Hair follicle dermal papilla cell (primary cell): ENCODE data around the gene CHRNA1. TPM values are rescaled to one million over a fixed set of nuclear protein-coding genes. Genes with fewer than 3 reads are reported as not detected.

Source experiments
- total RNA-seq: library from RNA; depleted of rRNA; stranded (reverse); fragments of >200 nt; gene quantifications from 2 replicates; pipeline ENCODE4 v1.2.3, GENCODE V29; 2012

Gene CHRNA1
- total RNA-seq = 0.16 TPM in 1 of 2 replicates, not detected in the other

DNA sequence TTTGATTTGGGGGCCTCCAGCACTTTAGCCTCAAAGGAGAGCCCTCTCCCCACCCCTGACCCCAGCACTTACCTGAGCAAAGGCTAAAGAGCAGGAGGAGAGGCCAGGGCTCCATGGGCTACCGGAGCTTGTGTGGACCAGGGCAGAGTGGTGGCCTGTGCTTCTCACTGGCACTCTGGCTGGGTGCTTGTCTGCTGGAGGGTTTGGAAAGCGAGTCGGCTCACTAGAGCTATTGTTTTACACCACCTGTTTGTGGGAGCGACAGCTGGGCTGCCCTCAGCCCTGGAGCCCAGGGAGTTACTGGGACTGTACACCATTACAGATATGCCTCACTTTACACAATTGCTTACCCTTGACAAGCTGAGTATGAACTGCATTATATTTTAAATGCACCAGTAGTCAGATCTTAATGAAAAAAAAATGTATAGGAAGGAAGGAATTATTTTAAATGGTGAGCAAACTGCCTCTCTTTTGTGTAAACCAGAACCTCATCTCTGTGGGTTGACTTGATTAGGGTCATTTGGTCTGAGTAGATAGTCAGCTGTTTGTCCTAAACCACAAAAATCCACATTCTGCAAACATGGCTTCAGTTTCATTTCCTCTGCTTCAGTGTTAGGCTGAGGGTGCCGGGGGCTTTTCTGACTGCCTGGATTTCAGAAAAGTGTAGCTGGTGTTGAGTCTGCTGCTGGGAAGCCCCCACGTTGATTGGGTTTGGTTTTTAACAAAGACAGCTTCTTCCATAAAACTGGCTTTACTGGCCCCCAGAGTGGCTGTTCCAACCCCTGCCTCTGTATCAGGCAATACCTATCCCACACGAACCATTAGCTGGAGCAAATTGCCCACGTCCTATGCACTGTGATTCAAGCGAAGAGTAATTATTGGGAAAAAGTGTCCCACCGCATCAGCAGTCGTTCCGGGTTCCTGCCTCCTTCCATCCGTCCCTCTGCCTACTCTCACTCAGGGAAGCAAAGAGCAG is at the start of gene CHRNA1:
Gene CHRNA1 (minus strand): TSS at position 193 of the 976 bp plus-strand sequence. CDS start 78 bp downstream, at position 115.

Other genes with a start within 250 kb of the CHRNA1 start
- gene WIPF1, start 166.7 kb downstream of the CHRNA1 start, total RNA-seq = 27.4 and 35.4 TPM in 2 replicates
- 191 and 227 TPM in 2 replicates for gene CHN1, start 240.9 kb upstream of the CHRNA1 start, total RNA-seq